Osteoblast (primary cell): ENCODE results near the gene NAA60. TPM values are rescaled to one million over a fixed set of nuclear protein-coding genes. Genes with fewer than 3 reads are reported as not detected.
A peak's percentile ranks its signal among the peaks of the same experiment; 100 is the strongest.

ENCODE experiments used
- DNase-seq: peaks from one replicate; pipeline ENCODE4 v3.0.0; 2011; ENCODE audit warnings: low spot score, mixed read lengths; ENCODE audit not compliant: insufficient read length; ENCODE audit errors: missing footprints
- H2AFZ ChIP-seq: 2 replicates; pipeline ENCODE4 v1.6.0; 2011; ENCODE audit warnings: mild to moderate bottlenecking, low read length
- H3K27ac ChIP-seq: 2 replicates; pipeline ENCODE4 v1.5.1; 2011; ENCODE audit warnings: mild to moderate bottlenecking, low read depth, low read length, moderate library complexity
- H3K27me3 ChIP-seq: 2 replicates; pipeline ENCODE4 v1.6.0; 2012; ENCODE audit warnings: mild to moderate bottlenecking, control low read depth, inconsistent platforms, low read length, moderate library complexity; ENCODE audit not compliant: insufficient read depth
- H3K36me3 ChIP-seq: 2 replicates; pipeline ENCODE4 v1.5.1; 2011; ENCODE audit warnings: mild to moderate bottlenecking, low read length, control low read depth, moderate library complexity; ENCODE audit not compliant: insufficient read depth
- H3K4me1 ChIP-seq: 2 replicates; pipeline ENCODE4 v1.5.1; 2011; ENCODE audit warnings: mild to moderate bottlenecking, low read length, control low read depth, moderate library complexity; ENCODE audit not compliant: insufficient read depth
- H3K4me2 ChIP-seq: 2 replicates; pipeline ENCODE4 v1.6.0; 2011; ENCODE audit warnings: mild to moderate bottlenecking, low read length; ENCODE audit not compliant: insufficient read depth
- H3K4me3 ChIP-seq: fragments of 200-600 bp; sonication (generic); 3 replicates; pipeline ENCODE4 v1.5.1; 2012; ENCODE audit warnings: mild to moderate bottlenecking, low read length, inconsistent platforms; ENCODE audit not compliant: insufficient read depth
- H3K79me2 ChIP-seq: 2 replicates; pipeline ENCODE4 v1.6.0; 2012; ENCODE audit warnings: mild to moderate bottlenecking, low read length, control low read depth, inconsistent platforms; ENCODE audit not compliant: insufficient read depth
- H3K9me3 ChIP-seq: 2 replicates; pipeline ENCODE4 v1.5.1; 2011; ENCODE audit warnings: low read depth, low read length, control low read depth
- H4K20me1 ChIP-seq: 2 replicates; pipeline ENCODE4 v1.6.0; 2012; ENCODE audit warnings: mild to moderate bottlenecking, low read length, control low read depth; ENCODE audit not compliant: insufficient read depth
- small RNA-seq: library from RNA; depleted of rRNA; stranded (forward); fragments of <200 nt; gene quantifications from one replicate; pipeline ENCODE3, GENCODE V24; 2012
- total RNA-seq: library from RNA; depleted of rRNA; stranded (reverse); fragments of >200 nt; gene quantifications from 2 replicates; pipeline ENCODE4 v1.2.3, GENCODE V29; 2012
- TF ChIP-seq, protein P1 (sequence below): IDR thresholded peaks from 2 replicates; pipeline ENCODE4 v1.5.1; 2011; ENCODE audit warnings: mild to moderate bottlenecking, low read depth, low read length, moderate library complexity; ENCODE audit errors: extremely low read depth

NAA60 gene
- total RNA-seq, 1 donor, result 27.5 TPM

GRCh38 chr16:3532741-3533140 is 89.3 kb downstream of the NAA60 start:
- H3K4me1 ChIP-seq, result peaks cover 12% of the 10 kb centered on the region
- TF ChIP-seq, protein P1, sequence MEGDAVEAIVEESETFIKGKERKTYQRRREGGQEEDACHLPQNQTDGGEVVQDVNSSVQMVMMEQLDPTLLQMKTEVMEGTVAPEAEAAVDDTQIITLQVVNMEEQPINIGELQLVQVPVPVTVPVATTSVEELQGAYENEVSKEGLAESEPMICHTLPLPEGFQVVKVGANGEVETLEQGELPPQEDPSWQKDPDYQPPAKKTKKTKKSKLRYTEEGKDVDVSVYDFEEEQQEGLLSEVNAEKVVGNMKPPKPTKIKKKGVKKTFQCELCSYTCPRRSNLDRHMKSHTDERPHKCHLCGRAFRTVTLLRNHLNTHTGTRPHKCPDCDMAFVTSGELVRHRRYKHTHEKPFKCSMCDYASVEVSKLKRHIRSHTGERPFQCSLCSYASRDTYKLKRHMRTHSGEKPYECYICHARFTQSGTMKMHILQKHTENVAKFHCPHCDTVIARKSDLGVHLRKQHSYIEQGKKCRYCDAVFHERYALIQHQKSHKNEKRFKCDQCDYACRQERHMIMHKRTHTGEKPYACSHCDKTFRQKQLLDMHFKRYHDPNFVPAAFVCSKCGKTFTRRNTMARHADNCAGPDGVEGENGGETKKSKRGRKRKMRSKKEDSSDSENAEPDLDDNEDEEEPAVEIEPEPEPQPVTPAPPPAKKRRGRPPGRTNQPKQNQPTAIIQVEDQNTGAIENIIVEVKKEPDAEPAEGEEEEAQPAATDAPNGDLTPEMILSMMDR, result no peak
- H3K36me3 ChIP-seq, result peaks cover 47% of the 10 kb centered on the region
- no peak for DNase-seq
- H3K27ac ChIP-seq, result no peak overlapping the region
- H3K79me2 ChIP-seq, result no peaks in the 10 kb centered on the region
- H2AFZ ChIP-seq, result no peak overlapping the region
- H4K20me1 ChIP-seq, result peaks cover under 1% of the 10 kb centered on the region
- no peak overlapping the region for H3K4me3 ChIP-seq
- H3K9me3 ChIP-seq, result no peaks in the 10 kb centered on the region
- H3K27me3 ChIP-seq, result no peaks in the 10 kb centered on the region
- H3K4me2 ChIP-seq, result no peak overlapping the region

- Histone ChIP-seq H4K20me1 (no peaks in the 10 kb centered on the region), H3K36me3 (peaks cover 39% of the 10 kb centered on the region), H3K9me3 (no peaks in the 10 kb centered on the region), H2AFZ (no peak overlapping the region), H3K27me3 (no peaks in the 10 kb centered on the region), H3K4me2 (no peak overlapping the region), H3K4me1 (peaks cover 12% of the 10 kb centered on the region), H3K27ac (no peak overlapping the region), H3K4me3 (no peak overlapping the region), H3K79me2 (no peaks in the 10 kb centered on the region)
- no peak for DNase-seq
- TF ChIP-seq, protein P1, result no peak
Observed at GRCh38 chr16:3534126-3534525, 90.6 kb downstream of the NAA60 start.

DNA sequence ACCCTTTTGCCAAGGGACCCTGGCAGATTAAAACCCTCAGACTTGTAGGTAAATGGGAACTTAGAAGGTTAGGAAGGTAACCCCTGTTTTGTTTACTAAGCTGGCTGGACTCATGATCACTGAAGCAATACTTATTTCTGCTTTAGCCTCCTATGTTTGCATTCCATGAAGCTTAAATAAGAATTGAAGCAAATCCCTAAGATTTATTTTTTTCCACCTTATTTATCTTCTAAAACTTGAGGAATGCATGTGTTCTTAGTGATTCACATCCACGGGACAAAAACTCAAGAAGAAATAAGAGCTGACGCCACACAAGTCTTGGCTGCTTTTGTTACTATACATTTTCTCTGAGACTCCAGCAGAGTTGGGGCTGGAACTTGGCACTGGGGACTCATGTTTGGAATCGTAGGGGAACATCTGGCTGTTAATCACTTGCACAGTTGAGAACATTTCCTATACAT is 92.8 kb downstream of the NAA60 start:
- peak overlapping the region; percentile 56 for H3K27ac ChIP-seq
- peaks cover 32% of the 10 kb centered on the region for H3K36me3 ChIP-seq
- TF ChIP-seq, protein P1, result no peak
- H3K9me3 ChIP-seq, result no peaks in the 10 kb centered on the region
- no peaks in the 10 kb centered on the region for H4K20me1 ChIP-seq
- no peaks in the 10 kb centered on the region for H3K27me3 ChIP-seq
- peaks cover 12% of the 10 kb centered on the region for H3K4me1 ChIP-seq
- H3K4me3 ChIP-seq, result no peak overlapping the region
- H3K4me2 ChIP-seq, result no peak overlapping the region
- H2AFZ ChIP-seq, result no peak overlapping the region
- peak; percentile 83 for DNase-seq
- no peaks in the 10 kb centered on the region for H3K79me2 ChIP-seq

Small RNAs within 50 kb of the gene (small RNA-seq; reads per million reads assigned to genes)
- gene MIR6126, result not detected

Other genes with a start within 250 kb of the NAA60 start
- gene ZNF200, start 208.5 kb upstream of the NAA60 start, total RNA-seq, result 11.5 and 11.6 TPM in 2 replicates
- under 0.01 TPM in 1 of 2 replicates, not detected in the other for gene MEFV, start 187.0 kb upstream of the NAA60 start, total RNA-seq
- gene ZNF263, start 160.2 kb upstream of the NAA60 start, total RNA-seq, result 55.7 and 65.1 TPM in 2 replicates
- 3.8 and 6.5 TPM in 2 replicates for gene TIGD7, start 138.2 kb upstream of the NAA60 start, total RNA-seq
- 21.8 and 26.1 TPM in 2 replicates for gene ZNF75A, start 138.2 kb upstream of the NAA60 start, total RNA-seq
- 0.29 TPM in 1 of 2 replicates, not detected in the other for gene OR2C1, start 87.8 kb upstream of the NAA60 start, total RNA-seq
- 13.6 and 14.8 TPM in 2 replicates for gene ZSCAN32, start 42.7 kb upstream of the NAA60 start, total RNA-seq
- 9.7 and 11.2 TPM in 2 replicates for gene ZNF174, start 42.5 kb upstream of the NAA60 start, total RNA-seq
- gene ZNF597, start 176 bp upstream of the NAA60 start, total RNA-seq, result 2.9 TPM in 2 replicates
- not detected in 2 replicates for gene C16orf90, start 51.8 kb downstream of the NAA60 start, total RNA-seq
- 17.0 and 18.6 TPM in 2 replicates for gene CLUAP1, start 57.3 kb downstream of the NAA60 start, total RNA-seq
- gene NLRC3, start 133.7 kb downstream of the NAA60 start, total RNA-seq, result under 0.01 and 0.29 TPM in 2 replicates
- gene SLX4, start 167.9 kb downstream of the NAA60 start, total RNA-seq, result 4.0 and 4.7 TPM in 2 replicates
- gene DNASE1, start 211.0 kb downstream of the NAA60 start, total RNA-seq, result 11.9 and 13.3 TPM in 2 replicates